ENCODE data around the gene HIPK2.

HIPK2 gene

DNA sequence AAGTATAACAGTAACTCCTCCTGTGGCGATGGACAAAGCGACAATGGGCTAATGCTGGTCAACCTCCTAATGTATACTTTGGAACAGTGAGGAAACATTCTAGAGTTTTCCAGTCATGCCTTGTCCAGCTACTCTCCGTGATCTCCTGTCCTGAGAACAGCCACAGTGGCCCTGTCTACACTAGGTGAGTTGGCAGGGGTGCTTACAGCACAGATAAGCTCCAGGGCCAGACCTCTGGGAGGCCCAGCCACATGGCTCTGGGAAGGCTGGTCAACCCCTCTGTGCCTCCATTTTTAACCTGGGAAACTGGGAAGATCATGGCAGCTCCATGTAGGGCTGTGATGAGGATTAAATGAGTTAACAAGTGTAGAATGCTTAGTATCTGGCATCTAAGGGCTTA is 197.4 kb downstream of the HIPK2 start:
- DNase-seq, result no peak

DNA sequence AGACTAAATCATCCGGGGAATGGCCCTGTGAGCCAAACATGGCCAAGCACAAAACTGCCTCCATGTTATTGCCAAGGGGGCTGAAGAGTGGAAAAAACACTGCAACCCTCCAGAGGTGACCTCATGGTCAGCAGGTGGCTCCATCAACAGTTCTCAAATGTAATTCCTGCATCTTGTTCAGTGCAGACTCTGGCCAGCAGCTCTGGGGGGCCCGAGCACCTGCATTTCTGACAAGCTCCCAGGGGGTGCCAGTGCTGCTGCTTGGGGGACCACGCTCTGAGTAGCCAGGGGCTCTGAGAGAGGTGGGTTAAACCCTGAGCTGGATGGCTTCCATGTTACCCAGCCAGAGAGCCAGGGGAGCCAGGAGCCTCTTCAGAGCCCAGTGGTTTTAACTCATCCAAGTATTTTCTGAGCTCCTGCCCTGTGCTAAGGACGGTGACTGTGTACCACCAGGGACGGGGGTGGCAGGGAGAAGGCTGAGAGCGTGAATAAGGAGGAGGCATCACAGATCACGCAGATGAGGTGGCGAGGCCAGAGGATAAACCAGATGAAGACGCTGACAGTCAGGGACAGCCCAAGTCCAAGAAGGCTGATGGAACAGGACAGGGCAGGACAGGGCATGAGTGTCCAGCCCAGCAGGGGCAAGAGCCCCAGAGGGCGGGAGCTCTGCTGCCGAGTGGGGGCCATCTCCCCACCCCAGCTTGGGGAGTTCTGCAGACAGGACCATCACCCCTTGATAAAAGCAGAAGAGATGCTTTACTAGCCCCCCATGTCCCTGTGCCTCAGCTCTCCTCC is 201.4 kb downstream of the HIPK2 start:
- no peak for DNase-seq

DNA sequence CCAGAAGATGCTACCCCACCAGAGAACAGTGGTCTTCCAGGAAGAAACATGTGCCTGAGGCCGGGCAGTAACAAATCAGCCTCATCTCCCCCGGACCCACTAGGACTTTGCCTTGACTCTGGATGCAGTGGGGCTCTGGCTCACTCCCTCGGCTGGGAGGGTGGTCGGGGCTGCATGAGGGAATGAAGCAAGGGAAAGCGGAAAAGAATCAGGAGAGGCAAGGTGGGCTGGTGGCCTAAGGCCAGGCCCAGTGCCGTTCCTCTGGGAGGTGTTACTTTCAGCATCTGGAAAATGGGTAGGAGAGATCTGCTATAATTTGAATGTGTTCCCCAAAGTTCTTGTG is 202.5 kb downstream of the HIPK2 start:
- DNase-seq, result no peak

DNA sequence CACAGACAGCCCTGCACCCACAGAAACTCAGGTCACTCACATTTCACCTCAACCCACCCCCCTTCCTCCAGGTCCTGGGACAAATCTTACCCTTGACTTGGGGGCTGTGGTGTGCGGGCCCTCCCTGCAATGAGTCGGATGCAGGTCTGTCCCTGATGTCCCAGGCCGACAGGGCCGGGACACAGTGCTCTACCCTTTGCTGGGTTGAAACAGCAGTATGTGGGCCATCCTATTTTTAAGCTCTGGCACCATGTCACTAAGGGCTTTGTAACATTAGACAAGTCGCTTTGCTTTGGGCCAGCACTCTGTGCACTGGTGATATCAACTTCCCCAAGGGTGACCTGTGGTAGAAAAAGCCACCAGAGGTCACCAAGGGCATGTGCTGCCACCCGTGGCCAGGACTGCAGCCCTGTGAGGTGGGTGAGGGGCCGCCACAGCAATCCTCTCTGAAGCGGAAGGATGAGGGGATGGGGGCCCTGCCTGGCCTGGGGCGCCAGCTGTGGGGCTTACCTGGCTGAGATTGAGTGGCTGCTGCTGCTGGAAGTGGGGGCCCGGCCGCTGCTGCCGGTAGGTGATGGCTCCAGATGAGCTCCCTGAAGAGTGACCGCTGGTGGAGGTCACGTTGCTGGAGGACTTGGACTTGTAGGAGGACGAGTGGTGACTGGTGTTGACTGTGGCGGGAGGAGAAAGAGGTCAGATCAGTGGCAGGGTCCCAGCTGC is 203.0 kb downstream of the HIPK2 start:
- DNase-seq, result no peak

DNA sequence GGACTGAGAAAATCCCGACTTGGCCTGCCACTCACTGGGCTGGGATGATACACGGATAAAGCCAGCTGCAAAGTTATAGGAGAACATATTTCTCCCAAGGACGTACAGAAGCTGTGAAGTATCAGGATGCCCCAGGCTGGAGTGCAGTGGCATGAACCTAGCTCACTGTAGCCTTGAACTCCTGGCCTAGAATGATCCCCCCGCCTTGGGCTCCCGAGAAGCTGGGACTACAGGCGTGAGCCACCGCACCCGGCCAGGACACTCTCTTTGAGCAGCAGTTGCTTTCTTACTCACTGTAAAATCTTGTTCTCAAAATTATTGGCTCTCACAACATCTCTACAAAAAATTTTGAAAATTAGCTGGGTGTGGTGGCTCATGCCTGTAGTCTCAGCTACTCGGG is 203.9 kb downstream of the HIPK2 start:
- DNase-seq, result no peak

DNA sequence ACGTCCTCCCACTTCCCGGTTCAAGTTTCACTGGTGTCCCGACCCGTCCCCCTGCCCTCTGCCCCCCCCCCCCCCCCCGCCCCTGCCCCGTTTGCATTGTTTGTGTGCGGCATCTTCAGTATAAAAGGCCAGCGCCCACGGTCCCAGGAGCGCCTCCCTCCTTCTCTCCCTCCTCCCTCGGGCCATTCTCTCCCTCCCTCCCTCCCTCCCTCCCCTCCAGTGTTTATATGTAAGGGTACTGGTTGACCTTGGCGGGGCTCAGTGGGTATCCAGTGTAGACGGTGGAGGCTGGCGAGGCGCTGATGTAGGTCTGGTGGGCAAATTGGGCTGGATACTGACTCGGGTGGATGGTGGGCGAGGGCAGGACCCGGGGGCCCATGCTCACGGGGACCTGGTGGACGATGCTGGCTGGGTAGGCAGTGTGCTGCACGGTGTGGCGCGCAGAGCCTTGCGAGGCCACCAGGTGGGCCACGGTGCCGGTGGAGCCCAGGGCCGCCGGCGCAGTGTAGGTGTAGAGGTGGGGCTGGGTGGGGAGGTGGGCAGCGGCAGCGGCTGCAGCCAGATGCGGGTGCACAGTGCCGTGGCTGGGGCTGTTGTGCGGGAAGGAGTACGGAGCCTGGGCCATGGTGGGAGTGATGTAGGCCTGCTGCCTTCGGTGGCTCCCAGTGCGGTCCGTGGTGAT is 205.0 kb downstream of the HIPK2 start:
- no peak for DNase-seq

DNA sequence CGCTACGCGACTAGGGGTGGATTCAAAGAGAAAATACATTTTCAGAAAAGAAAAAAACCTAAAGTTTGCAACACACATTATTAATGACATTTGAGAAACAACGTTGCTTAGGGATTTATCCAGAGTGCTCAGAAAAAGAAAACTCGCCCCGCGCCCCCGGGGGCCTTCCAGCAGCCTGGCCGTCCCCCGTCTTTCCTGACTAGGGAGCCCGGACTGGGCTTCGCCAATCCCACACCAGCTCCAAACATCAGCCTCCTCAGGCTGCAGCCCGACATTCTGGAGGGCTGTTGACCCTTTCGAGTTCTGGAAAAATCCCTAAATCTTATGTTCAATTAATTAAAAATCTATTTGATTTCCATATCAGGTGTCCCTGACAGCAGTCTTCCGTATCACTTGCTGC is 205.7 kb downstream of the HIPK2 start:
- DNase-seq, result no peak

DNA sequence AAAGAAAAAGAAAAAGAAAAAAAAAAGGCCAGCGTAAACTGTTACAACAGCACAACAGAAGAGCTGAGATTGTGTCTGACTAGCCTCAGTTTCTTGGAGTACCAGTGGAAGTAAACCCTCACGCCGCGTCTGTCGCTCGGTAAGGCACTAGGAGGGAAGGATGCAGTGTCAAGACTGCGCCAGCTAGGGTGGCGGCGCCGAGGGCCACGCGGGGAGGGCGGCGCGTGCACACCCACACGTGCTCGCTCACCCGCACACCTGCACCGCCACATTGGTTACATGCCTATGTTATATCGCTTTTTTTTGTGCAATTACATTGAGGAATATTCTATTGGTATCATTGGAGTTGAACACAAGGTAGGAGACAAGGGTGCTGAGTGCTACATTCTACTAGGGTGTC is 206.1 kb downstream of the HIPK2 start:
- no peak for DNase-seq

DNA sequence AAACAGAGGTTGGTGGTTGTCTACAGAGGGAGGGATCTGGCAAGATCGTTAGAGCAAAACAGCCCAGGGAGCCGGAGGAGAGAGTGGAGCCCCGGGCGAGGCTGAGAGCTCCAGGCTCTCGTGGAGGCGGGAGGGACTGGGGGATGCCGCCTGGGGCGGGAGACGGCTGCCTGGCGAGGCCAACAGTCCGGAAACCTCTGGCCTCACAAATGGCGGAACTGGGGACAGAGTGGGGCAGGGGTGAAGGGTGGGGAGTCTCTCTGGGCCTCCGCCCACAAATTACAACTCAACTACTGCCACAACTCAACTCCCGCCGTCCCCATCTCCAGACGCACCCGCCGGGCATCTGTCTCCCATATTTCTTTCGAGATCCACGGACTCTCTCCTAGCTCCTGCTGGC is 206.6 kb downstream of the HIPK2 start:
- DNase-seq, result no peak

DNA sequence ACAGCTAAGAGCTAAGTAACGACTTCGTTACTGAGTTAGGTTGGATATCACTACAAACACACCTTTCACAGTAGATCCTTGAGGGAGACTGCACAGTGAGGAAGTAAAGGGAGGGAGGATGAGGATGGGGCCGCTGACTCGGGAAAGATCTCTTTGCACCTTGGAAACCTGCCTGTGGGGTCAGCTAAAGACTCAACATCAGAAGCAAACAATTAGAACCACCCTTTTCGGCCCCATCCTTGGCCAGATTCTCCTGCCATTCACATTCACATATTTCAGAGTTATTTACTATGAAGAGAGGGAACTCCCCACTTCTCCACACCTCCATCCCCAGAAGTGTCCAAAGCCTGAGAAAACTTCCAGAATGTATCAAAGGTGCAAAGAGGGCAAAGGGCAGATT is 207.2 kb downstream of the HIPK2 start:
- DNase-seq, result no peak

DNA sequence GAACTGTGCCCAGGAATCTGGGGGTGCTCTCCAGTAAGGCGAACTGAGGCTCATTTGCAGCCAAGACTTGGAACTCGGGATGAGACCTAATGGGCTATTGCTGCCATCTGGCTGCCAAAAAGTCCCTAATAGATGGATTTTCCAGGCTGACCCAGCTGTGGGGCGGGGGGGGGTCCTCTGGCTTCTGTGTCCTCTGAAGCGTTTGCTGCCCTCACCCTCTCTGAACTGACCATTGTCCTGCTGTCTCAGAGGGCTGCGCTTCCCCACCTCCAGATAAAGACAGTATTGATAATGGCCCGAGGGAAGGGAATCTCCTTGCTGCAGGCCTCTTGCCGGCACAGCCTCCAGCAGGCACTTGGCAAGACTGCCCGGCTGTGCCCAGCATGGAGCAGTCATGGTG is 207.7 kb downstream of the HIPK2 start:
- DNase-seq, result no peak

DNA sequence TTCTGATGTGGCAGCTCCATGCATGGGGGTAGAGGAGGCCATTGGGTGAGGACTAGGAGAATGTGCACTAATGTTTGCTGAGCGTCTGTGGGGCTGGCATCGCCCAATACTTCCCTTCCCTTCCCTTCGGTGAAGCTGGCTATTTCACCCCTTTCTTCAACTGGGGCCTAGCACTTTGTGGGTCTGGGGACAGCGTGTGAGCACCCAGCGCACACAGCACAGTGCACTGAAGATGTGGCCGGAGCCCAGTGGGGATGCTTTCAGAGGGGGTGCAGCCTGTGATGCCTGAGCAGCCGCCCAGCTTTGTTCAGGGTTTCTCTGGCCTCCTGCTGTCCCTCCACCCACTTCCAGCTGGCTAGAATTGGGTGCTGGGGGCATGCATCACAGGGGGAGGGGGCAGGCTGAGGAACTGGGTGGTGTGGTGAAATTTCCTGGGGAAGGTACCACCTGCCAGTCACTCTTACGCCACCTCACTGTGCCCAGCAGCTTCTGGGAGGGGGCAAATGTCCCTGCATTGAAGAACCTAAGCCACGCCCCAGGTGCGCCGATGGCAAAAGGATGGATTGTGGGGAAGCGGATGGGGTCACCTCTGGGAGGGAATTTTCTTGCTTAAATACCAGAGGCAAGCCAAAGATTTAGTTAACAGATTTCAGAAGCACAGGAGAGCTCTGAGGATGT is 208.8 kb downstream of the HIPK2 start:
- no peak for DNase-seq

DNA sequence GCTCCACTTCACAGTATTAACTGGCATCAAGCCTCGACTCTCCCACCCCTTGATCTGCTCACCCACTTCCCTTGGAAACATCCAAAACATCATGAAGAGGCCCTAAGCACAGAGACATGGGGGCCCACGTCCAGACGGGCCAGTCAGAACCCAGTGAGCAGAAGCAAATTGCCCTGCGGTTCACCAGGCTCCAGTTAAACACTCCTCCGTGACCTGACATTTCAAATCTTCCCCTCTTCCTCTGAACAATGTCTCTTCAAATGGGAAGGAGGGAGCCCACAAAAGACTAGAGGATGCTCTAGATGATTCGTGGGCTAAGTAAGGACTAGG is 209.5 kb downstream of the HIPK2 start:
- DNase-seq, result no peak

DNA sequence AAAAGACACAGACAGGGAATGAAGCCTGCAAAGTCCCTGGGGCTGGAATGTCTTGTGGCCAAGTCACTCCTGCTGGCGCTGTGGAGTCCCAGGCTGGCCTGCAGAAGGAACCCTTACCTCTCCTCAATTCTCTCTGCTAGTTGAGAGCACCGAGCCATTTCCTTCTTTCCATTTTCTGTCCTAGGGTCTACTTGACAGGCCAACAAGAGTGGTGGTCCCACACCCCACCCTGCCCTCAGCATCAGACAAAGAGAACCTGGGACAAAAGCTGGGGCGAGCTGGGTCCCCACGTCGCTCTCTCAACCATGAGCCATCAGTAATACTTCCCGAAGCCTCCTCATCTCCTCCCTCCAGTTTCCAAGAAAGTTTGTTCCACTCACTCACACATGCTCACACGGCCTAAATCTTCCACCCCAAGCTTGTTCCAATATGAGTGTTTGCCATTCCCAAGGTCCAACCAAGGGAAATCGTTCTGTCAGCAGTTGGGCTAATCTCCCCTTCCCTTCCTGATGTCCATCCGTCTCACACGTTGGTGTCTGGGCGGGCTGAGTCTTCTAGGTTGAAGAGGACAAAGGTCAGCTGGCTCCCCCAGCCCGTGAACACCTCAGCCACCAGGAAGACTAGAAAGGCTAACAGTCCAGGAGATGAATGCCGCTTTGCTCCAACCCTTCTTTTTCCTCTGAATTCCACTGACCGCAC is 210.0 kb downstream of the HIPK2 start:
- no peak for DNase-seq

DNA sequence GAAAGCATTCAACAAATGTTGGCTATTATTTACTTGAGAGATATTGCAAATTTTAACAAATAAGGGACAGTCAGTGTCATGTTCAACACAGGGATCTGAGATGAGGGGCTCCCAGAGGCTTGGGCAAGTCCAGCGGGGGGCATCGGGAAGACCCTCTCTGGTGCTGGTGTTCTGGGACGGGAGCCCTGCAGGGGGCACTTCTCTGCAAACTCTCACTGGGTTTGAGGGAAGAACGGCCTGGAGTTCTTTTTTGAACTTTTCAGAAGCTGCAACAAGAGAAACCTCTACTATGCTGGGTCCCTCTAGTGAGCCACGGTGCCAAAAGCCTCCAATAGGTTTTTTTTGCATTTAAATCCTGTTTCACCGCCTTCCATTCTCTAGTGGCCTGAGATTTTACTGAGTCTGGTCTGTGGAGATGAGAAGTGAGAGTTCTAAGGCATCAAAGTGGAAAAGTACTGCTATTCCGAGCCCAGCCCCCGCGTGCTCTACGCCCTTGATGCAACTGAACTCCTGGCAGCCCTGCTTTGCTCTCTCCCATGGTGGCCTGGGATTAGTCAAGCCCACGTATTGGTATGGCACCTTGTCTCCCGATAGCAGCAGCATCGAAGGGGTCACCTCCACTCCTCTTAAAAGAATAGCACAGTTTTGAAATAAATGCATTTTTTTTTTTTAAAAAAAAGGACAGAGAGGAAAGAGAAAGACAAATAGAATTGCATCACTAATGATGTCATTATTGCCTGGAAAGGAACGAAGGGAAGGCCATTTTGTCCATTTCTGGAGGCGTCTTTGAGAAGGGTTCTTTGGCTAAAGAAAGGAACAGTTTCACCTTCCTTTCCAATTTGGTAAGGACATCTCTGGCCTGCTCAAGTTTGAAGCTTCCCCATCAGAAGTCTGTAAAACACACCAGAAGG is 210.8 kb downstream of the HIPK2 start:
- no peak for DNase-seq

DNA sequence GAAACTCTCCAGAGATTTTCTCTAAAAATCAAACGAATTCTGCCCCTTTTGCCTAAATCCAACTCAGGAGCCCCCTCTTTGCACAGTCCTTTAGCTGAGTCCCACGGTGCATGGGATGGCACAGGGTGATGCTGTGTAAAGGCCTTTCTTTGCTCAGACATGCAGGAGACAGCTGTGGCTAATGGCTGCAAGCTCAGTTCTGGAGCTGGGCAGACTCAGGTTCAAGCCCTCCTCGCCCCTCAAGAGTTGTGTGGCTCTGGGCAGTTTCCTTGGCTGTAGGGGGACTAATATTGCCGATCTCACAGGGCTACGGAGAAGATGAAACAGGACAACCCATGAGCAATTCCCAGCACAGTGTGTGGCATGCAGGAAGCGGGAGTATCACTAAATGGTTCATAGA is 211.7 kb downstream of the HIPK2 start:
- no peak for DNase-seq

DNA sequence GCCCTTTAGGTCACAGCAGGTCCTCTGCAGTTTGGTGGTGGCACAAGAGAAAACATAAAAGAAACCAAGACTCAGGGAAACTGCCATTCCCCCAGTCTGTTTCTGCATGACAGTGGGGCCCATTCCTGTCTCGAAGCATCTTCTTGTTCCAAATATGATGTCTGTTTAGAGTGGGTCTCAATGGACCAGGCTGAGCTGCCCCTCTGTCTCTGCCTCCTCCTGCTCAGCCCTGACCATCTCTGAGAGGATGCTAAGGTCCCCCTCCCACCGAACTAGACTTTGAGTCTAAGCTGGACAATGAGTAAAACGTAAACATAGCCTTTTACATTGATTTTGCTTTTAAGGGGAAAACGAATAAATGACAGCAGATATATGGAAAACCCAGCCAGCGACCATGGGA is 213.9 kb downstream of the HIPK2 start:
- no peak for DNase-seq

DNA sequence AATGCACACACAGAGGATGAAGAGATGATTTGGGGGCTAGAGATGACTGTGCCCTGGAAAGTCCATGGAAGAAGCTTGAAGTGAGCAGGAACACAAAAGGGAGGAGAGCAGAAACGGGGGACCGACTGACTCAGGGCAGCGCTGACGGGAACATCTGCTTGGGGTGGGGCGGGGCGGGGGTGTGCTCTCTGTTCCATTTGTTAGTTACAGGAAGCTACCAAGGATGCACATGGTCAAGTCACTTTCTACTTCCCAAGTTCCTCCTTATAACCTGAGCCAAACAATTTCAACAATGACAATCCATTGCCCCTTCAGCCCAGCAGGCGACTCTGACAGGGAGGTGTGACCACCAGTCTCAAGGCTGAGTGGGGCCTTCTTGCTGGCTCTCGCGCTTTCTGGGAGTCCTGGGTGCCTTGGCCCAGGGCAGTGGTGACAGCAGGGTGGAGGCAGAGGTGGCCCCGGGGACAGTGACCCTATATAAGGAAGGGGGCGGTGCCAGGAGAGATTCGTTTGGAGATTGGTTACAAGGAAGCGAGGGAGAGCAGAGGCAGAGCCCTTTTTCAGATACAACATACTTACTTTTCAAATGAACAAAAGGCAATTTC is 214.7 kb downstream of the HIPK2 start:
- DNase-seq, result no peak

DNA sequence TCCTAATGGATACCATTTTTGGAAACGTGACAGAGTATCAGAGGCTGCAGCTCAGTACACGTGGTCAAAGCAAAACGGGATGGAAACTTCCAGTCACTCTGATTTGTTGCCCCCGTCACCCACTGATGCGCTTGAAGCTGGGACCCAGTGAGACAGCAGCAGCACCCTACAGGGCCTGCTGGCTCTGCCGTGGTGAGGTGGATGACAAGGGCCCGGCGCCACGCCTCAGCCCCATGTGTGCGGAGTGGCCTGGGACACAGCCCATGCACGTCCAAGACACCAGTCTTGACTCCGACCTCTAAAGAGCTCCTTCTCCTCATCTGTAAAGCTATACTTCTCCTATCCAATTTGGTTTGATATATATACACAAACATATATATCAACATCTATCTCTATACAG is 215.3 kb downstream of the HIPK2 start:
- no peak for DNase-seq

DNA sequence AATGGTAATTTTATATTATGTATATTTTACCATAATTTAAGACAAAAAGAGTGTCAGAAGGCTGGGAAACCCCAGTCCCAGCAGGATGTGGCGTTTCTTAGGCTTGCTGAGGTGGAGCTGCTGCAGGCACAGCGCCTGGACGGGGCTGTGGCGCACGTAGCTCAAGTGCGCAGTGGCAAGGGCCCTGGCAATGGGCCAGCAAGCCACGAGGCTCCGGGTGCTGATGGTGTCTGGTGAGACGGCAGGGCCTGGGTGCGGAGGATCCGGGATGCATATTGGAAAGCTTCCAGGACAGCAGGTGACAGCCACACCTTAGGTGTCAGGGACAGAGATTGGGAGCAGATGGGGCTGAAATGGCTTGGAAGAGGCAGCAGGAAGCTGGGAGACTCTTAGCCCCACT is 217.1 kb downstream of the HIPK2 start:
- no peak for DNase-seq

DNA sequence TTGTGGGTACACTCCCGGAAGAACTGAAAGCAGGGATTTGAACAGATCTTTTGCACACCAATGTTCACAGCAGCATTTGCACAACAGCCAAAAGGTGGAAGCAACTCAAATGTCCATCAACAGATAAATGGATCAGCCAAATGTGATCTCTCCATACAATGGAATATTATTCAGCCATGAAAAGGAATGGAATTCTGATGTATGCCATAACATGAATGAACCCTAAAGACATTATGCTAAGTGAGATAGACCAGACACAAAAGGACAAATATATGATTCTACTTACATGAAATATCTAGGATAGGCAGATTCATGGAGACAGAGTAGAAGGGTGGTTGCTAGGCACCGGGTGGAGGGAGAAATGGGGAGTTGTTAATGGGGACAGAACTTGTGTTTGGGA is 217.6 kb downstream of the HIPK2 start:
- DNase-seq, result no peak
